Osteoblast (primary cell): Measurements from ENCODE around the gene NUDT14. TPM values are rescaled to one million over a fixed set of nuclear protein-coding genes. Genes with fewer than 3 reads are reported as not detected.

Source experiments
- DNase-seq: peaks from one replicate; pipeline ENCODE4 v3.0.0; 2011; ENCODE audit warnings: low spot score, mixed read lengths; ENCODE audit not compliant: insufficient read length; ENCODE audit errors: missing footprints
- H2AFZ ChIP-seq: 2 replicates; pipeline ENCODE4 v1.6.0; 2011; ENCODE audit warnings: mild to moderate bottlenecking, low read length
- H3K27ac ChIP-seq: 2 replicates; pipeline ENCODE4 v1.5.1; 2011; ENCODE audit warnings: mild to moderate bottlenecking, low read depth, low read length, moderate library complexity
- H3K27me3 ChIP-seq: 2 replicates; pipeline ENCODE4 v1.6.0; 2012; ENCODE audit warnings: mild to moderate bottlenecking, control low read depth, inconsistent platforms, low read length, moderate library complexity; ENCODE audit not compliant: insufficient read depth
- H3K36me3 ChIP-seq: 2 replicates; pipeline ENCODE4 v1.5.1; 2011; ENCODE audit warnings: mild to moderate bottlenecking, low read length, control low read depth, moderate library complexity; ENCODE audit not compliant: insufficient read depth
- H3K4me1 ChIP-seq: 2 replicates; pipeline ENCODE4 v1.5.1; 2011; ENCODE audit warnings: mild to moderate bottlenecking, low read length, control low read depth, moderate library complexity; ENCODE audit not compliant: insufficient read depth
- H3K4me2 ChIP-seq: 2 replicates; pipeline ENCODE4 v1.6.0; 2011; ENCODE audit warnings: mild to moderate bottlenecking, low read length; ENCODE audit not compliant: insufficient read depth
- H3K4me3 ChIP-seq: fragments of 200-600 bp; sonication (generic); 3 replicates; pipeline ENCODE4 v1.5.1; 2012; ENCODE audit warnings: mild to moderate bottlenecking, low read length, inconsistent platforms; ENCODE audit not compliant: insufficient read depth
- H3K79me2 ChIP-seq: 2 replicates; pipeline ENCODE4 v1.6.0; 2012; ENCODE audit warnings: mild to moderate bottlenecking, low read length, control low read depth, inconsistent platforms; ENCODE audit not compliant: insufficient read depth
- H3K9me3 ChIP-seq: 2 replicates; pipeline ENCODE4 v1.5.1; 2011; ENCODE audit warnings: low read depth, low read length, control low read depth
- H4K20me1 ChIP-seq: 2 replicates; pipeline ENCODE4 v1.6.0; 2012; ENCODE audit warnings: mild to moderate bottlenecking, low read length, control low read depth; ENCODE audit not compliant: insufficient read depth
- total RNA-seq: library from RNA; depleted of rRNA; stranded (reverse); fragments of >200 nt; gene quantifications from 2 replicates; pipeline ENCODE4 v1.2.3, GENCODE V29; 2012
- TF ChIP-seq, protein P1 (sequence below): IDR thresholded peaks from 2 replicates; pipeline ENCODE4 v1.5.1; 2011; ENCODE audit warnings: mild to moderate bottlenecking, low read depth, low read length, moderate library complexity; ENCODE audit errors: extremely low read depth

The NUDT14 gene
- total RNA-seq, 1 donor: 15.9 TPM

DNA sequence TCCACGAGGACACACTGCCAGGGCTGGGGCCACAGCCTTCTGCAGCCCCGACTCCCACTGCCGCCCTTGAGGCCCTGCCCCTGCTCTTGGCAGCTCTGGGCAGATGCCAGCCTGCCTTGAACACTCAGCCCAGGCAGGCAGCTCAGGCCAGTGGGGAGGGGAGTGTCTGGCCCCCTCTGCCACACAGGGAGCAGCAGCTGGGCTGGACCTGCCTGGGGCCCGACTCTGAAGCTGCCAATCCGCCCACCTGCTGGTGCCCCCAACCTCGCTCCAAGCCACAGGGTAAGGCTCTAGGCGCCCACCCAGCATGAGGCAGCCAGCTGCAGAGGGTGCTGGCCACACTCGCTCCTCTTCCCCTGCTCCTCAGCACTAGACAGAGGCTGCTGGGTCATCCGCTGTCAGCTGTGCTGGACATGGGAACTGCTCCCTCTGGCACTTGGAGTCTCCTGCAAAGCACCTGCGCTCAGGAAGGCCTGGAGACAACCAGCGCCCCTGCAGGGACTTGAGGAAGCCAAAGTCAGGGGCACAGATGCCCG lies 24.6 kb upstream of the NUDT14 start:
- H3K27ac ChIP-seq: no peak overlapping the region

DNA sequence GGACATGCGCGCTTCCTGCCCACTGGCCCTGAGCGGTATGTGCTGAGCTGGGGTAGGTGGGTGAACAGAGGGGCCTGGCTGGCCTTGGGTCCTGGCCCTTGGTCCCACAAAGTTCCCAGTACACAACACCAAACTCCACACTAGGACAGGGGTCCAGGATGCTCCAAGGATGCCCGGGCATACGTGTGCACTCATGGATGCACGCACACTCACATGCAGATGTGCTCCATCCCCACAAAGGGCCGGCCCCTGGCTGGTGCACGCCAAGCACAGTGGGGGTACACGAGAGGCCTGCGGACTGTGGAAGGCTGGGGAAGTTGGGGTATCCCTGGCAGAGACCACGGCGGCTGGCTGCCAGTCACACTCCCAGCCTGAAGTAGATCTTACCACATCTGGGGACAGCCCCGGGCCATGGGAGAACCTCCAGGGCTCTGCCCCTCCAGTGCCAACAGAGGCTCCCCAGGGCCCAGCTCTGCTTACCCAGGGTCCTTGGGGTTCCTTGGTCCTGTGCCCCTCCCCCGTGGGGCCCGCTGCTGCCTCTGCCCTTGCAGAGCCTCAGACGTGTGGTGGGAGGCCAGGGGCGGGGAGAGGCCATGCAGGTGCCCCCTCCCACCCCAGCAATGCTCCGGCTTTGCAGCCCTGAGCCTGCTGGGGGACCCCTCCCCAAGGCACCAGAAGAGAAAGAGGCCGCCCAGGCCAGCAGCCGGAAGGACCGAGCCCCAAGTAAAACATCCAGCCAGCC lies 24.0 kb upstream of the NUDT14 start:
- H3K4me2 ChIP-seq: no peak overlapping the region
- H3K4me1 ChIP-seq: peaks cover 7% of the 10 kb centered on the region
- H3K4me3 ChIP-seq: no peak overlapping the region
- DNase-seq: peak; percentile 95
- peaks cover 4% of the 10 kb centered on the region for H3K27me3 ChIP-seq
- H3K27ac ChIP-seq: no peak overlapping the region
- H3K79me2 ChIP-seq: no peaks in the 10 kb centered on the region
- no peaks in the 10 kb centered on the region for H4K20me1 ChIP-seq
- TF ChIP-seq, protein P1, sequence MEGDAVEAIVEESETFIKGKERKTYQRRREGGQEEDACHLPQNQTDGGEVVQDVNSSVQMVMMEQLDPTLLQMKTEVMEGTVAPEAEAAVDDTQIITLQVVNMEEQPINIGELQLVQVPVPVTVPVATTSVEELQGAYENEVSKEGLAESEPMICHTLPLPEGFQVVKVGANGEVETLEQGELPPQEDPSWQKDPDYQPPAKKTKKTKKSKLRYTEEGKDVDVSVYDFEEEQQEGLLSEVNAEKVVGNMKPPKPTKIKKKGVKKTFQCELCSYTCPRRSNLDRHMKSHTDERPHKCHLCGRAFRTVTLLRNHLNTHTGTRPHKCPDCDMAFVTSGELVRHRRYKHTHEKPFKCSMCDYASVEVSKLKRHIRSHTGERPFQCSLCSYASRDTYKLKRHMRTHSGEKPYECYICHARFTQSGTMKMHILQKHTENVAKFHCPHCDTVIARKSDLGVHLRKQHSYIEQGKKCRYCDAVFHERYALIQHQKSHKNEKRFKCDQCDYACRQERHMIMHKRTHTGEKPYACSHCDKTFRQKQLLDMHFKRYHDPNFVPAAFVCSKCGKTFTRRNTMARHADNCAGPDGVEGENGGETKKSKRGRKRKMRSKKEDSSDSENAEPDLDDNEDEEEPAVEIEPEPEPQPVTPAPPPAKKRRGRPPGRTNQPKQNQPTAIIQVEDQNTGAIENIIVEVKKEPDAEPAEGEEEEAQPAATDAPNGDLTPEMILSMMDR: no peak
- no peaks in the 10 kb centered on the region for H3K9me3 ChIP-seq
- no peak overlapping the region for H2AFZ ChIP-seq
- no peaks in the 10 kb centered on the region for H3K36me3 ChIP-seq

More for the DNA sequence above, 24.6 kb upstream of the NUDT14 start:
- Histone ChIP-seq H3K27me3 (peaks cover 4% of the 10 kb centered on the region), H3K36me3 (no peaks in the 10 kb centered on the region), H3K4me3 (no peak overlapping the region), H2AFZ (no peak overlapping the region), H3K9me3 (no peaks in the 10 kb centered on the region), H3K4me2 (no peak overlapping the region), H4K20me1 (no peaks in the 10 kb centered on the region), H3K79me2 (no peaks in the 10 kb centered on the region), H3K4me1 (peaks cover 7% of the 10 kb centered on the region)
- DNase-seq: no peak
- TF ChIP-seq, protein P1: no peak

DNA sequence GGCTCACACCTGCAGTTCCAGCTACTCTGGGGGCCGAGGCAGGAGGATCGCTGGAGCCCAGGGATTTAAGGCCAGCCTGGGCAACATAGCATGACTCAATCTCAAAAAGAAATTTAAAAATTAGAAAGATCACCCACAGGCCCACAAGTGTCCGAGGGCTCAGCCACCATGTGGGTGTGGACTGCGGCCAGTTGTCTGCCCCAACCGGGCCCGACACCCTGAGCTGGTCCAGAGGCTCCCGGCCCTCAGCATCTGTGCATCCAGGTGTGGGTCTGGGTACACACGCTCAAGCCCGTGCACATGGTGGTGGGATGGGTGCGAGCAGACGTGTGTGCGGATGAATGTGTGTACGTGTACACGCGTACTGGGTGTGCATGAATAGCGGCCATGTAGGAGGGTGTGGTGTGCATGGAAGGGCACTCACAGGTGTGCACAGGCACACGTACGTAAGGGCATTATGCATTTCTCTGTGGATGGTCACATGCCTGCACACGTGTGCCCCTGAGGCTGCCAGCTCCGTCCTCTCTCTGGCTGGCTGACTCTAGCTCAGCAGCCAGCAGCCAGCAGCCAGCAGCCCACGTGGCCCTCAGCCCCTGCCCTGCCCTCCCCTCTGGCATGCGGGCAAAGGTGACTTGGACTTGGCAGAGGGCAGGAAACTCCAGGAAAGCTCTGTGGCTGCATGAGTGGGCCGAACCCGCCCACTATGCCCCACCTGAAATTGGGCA lies 23.3 kb upstream of the NUDT14 start:
- no peaks in the 10 kb centered on the region for H3K79me2 ChIP-seq
- peaks cover 7% of the 10 kb centered on the region for H3K4me1 ChIP-seq
- H3K4me3 ChIP-seq: no peak overlapping the region
- H3K27me3 ChIP-seq: peaks cover 4% of the 10 kb centered on the region
- H2AFZ ChIP-seq: no peak overlapping the region
- no peak overlapping the region for H3K4me2 ChIP-seq
- H3K27ac ChIP-seq: no peak overlapping the region
- no peaks in the 10 kb centered on the region for H4K20me1 ChIP-seq
- TF ChIP-seq, protein P1: no peak
- no peaks in the 10 kb centered on the region for H3K9me3 ChIP-seq
- H3K36me3 ChIP-seq: no peaks in the 10 kb centered on the region
- peak; percentile 95 for DNase-seq

DNA sequence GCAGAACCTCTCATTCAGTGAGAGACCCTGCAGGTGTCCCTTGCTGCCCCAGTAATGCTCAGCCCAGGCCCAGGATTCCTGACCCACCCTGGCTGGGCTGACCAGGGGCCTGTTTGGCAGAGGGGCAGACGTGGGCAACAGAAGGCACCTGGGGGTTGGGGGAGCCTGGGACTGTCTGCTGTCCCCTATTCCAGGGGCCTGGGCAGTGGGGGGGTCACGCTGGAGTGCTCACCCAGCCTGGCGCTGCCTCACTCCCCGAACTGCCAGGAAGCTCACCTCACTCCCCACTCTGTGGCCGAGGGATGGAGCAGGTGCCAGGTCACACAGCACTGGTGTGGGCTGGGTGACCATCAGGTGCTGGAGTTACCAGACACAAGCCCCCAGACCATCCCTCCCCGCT lies 22.6 kb upstream of the NUDT14 start:
- Histone ChIP-seq H3K27ac (no peak overlapping the region), H3K9me3 (no peaks in the 10 kb centered on the region), H3K36me3 (no peaks in the 10 kb centered on the region), H3K4me2 (no peak overlapping the region), H4K20me1 (no peaks in the 10 kb centered on the region), H3K79me2 (no peaks in the 10 kb centered on the region), H2AFZ (no peak overlapping the region), H3K4me3 (no peak overlapping the region), H3K27me3 (peaks cover 4% of the 10 kb centered on the region), H3K4me1 (peaks cover 7% of the 10 kb centered on the region)
- TF ChIP-seq, protein P1: no peak
- DNase-seq: no peak
